ENCODE results near the gene UQCC3. TPM values are rescaled to one million over a fixed set of nuclear protein-coding genes. Genes with fewer than 3 reads are reported as not detected.

Gene UQCC3
- total RNA-seq, 6 donors from 2014 or later, result 5.0 to 12.6 (median 6.7) TPM

DNA sequence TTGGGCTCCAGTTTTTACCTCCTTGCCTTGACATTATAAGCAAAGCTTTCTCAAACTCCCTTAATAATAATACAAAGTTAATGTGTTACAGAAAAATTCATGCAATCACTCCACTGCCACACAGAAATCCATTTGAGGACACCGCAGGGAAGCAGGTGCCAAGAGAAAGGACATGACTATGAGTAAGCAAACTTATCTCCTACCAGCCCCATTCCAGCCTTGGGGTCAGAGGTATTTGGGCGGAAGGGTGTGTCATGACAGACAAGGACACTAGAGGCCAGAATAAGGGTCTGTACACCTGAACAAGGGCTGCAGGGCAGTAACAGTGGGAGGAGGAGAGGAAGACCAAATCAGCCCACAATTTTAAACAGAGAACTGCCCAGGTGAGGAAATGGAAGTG lies 41.9 kb downstream of the UQCC3 start:
- WGBS, 2 donors, result 64 to 76% methylated on average over 2 of the region's 2 CpGs
- peak in 1 of 2 donors; percentile 59 for ATAC-seq (ENCODE audit: low FRiP score in 2 of 2)

DNA sequence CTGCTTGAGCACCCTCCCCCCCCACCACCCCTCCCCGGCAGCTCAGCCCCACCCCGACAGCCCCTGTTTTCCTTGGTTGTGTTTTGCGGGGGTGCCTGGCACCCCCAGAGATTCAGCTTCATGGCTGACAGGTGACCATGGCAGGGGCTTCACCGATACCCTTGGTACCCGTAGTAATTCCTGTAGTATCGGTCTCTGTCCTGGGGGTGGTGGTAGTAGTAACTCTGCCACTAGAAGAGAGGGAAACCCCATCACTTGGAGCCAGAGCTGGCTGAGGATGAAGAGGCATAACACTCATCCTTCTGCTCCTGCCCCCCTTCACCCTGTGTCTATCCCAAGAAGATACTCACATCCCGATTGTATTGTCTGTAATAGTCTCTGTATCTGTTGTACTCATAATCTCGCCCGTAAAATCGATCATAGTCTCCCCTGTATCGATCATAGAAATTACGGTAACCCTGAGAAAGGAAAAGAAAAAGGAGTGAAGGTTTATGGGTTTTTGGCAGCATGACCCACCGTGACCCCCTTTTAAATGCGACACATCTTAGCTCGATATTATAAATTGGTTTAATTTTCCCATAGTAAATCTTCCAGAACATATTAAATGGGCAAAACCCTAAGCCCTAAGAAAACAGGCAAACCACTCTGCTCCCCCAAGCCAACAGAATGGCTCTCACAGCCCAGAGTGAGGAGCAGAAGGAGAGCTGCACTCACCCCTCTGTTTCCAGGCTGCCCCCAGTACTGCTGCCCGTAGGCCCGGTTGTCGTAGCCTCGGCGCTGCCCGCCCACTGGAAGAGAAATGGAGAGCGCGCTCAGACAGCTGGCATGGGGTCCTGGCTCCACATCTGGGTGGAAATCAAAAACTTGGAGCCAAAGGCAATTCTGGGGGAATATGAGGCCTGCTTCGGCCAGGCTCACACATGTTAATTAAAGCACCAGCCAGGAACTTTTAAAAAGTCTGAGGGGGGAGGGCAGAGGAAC lies 44.0 kb downstream of the UQCC3 start:
- Histone ChIP-seq H3K4me3 (no peak overlapping the region), H3K4me1 (peaks cover 2 to 32% (median 13%) of the 10 kb centered on the region in 4 donors), H3K36me3 (peaks cover 61 to 98% (median 91%) of the 10 kb centered on the region in 4 donors), H3K27ac (no peak overlapping the region), H3K27me3 (no peaks in the 10 kb centered on the region), H3K9me3 (no peaks in the 10 kb centered on the region)
- peak in 1 of 2 donors; percentile 46 for DNase-seq
- TF ChIP-seq POLR2A (IDR thresholded peaks at IDR 0.05), result no peak
- TF ChIP-seq EP300 (IDR thresholded peaks at IDR 0.05), result no peak
- TF ChIP-seq POLR2AphosphoS5 (IDR thresholded peaks at IDR 0.05), result no peak
- TF ChIP-seq, protein P1, sequence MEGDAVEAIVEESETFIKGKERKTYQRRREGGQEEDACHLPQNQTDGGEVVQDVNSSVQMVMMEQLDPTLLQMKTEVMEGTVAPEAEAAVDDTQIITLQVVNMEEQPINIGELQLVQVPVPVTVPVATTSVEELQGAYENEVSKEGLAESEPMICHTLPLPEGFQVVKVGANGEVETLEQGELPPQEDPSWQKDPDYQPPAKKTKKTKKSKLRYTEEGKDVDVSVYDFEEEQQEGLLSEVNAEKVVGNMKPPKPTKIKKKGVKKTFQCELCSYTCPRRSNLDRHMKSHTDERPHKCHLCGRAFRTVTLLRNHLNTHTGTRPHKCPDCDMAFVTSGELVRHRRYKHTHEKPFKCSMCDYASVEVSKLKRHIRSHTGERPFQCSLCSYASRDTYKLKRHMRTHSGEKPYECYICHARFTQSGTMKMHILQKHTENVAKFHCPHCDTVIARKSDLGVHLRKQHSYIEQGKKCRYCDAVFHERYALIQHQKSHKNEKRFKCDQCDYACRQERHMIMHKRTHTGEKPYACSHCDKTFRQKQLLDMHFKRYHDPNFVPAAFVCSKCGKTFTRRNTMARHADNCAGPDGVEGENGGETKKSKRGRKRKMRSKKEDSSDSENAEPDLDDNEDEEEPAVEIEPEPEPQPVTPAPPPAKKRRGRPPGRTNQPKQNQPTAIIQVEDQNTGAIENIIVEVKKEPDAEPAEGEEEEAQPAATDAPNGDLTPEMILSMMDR (IDR thresholded peaks at IDR 0.05), result no peak
- 92 to 95% methylated on average over 24 of the region's 24 CpGs for whole genome bisulfite sequencing, 2 donors
- no peak for ATAC-seq (ENCODE audit: low FRiP score in 2 of 2)

More for the DNA sequence above, 41.9 kb downstream of the UQCC3 start:
- peak in 1 of 2 donors; percentile 66 for DNase-seq
- Histone ChIP-seq H3K27me3 (no peaks in the 10 kb centered on the region), H3K27ac (peak overlapping the region; percentile 6 to 70 (median 51)), H3K36me3 (peaks cover 43 to 79% (median 71%) of the 10 kb centered on the region in 4 donors), H3K9me3 (no peaks in the 10 kb centered on the region), H3K4me3 (no peak overlapping the region), H3K4me1 (peaks cover 15 to 49% (median 25%) of the 10 kb centered on the region in 4 donors)
- TF ChIP-seq, protein P1 (IDR thresholded peaks at IDR 0.05), result no peak
- TF ChIP-seq POLR2AphosphoS5 (IDR thresholded peaks at IDR 0.05), result peak in 1 of 2 donors; percentile 15

DNA sequence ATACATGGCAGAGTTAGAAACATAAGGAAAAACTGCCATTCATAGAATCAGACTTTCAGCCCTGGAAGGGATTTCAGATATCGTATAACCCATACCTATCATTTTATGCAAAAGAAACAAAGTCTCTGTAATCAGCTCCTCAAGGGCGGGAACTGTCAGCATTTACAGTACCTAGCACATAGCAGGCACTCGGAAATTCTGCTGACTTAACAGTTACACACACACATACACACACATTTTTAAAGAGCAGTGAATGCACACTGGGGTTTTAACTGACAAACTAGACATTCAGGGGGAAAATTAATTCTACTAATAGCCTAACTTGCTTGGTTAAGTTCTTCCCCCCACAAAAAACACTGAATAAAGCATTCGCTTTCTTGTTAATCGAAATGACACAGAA lies 44.7 kb downstream of the UQCC3 start:
- peaks cover 0 to 28% (median 11%) of the 10 kb centered on the region in 4 donors for H3K4me1 ChIP-seq
- no peak overlapping the region for H3K27ac ChIP-seq
- H3K27me3 ChIP-seq, result no peaks in the 10 kb centered on the region
- DNase-seq (no peak), ATAC-seq (ENCODE audit: low FRiP score in 2 of 2) (no peak)
- no peaks in the 10 kb centered on the region for H3K9me3 ChIP-seq
- peaks cover 66 to 99% (median 93%) of the 10 kb centered on the region in 4 donors for H3K36me3 ChIP-seq
- 93 to 94% methylated on average over 5 of the region's 5 CpGs for WGBS, 2 donors
- no peak for TF ChIP-seq EP300 (IDR thresholded peaks at IDR 0.05)
- TF ChIP-seq POLR2AphosphoS5 (IDR thresholded peaks at IDR 0.05), result no peak
- TF ChIP-seq, protein P1 (IDR thresholded peaks at IDR 0.05), result no peak
- TF ChIP-seq POLR2A (IDR thresholded peaks at IDR 0.05), result no peak
- no peak overlapping the region for H3K4me3 ChIP-seq

DNA sequence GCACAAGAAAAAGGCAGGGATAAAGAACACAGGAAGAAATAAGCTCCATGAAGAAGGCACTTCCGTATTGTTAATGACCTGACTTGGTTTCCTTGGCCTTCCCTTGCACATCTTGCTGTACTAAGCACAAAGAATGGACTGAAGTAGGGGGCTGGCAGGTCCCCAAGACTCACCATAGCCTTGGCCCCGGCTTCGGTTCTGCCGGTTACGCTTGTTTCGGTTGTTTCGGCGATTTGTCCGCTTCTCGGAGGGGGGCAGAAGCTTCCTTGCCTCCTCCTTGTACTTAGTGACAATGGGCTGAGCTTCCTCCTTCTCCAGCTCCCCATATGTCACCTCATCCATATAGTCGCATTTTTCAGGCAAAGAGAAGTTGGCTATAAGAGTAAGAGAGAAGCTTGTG lies 45.3 kb downstream of the UQCC3 start:
- no peak for ATAC-seq (ENCODE audit: low FRiP score in 2 of 2)
- H3K27ac ChIP-seq, result no peak overlapping the region
- no peaks in the 10 kb centered on the region for H3K9me3 ChIP-seq
- no peaks in the 10 kb centered on the region for H3K27me3 ChIP-seq
- 93 to 94% methylated on average over 11 of the region's 11 CpGs for WGBS, 2 donors
- DNase-seq, result no peak
- H3K36me3 ChIP-seq, result peaks cover 72 to 100% (median 93%) of the 10 kb centered on the region in 4 donors
- H3K4me3 ChIP-seq, result no peak overlapping the region
- no peak for TF ChIP-seq POLR2A (IDR thresholded peaks at IDR 0.05)
- TF ChIP-seq POLR2AphosphoS5 (IDR thresholded peaks at IDR 0.05), result no peak
- no peak for TF ChIP-seq EP300 (IDR thresholded peaks at IDR 0.05)
- TF ChIP-seq, protein P1 (IDR thresholded peaks at IDR 0.05), result no peak
- H3K4me1 ChIP-seq, result peaks cover 0 to 28% (median 12%) of the 10 kb centered on the region in 4 donors
